ENCODE results near the gene HSD17B11.
"Not testable (repeated sequence)": the region's sequence is repeated elsewhere in the genome, so short reads cannot be mapped to it uniquely, and the experiment has no call there.

The HSD17B11 gene

GRCh38 chr4:87299898-87300297, 91.1 kb downstream of the HSD17B11 start:
- Histone ChIP-seq H3K4me1 (ENCODE audit: control insufficient read depth, insufficient read depth, low read depth, low read length) (no peaks in the 10 kb centered on the region), H3K9me3 (ENCODE audit: control insufficient read depth, low read length) (no peaks in the 10 kb centered on the region), H3K23ac (ENCODE audit: low read length in 2 of 2) (no peak overlapping the region), H2BK5ac (ENCODE audit: low read depth, low read length, poor library complexity, severe bottlenecking) (no peak overlapping the region), H4K8ac (ENCODE audit: low read length) (no peak overlapping the region), H3K18ac (ENCODE audit: low read depth in 1 of 2, low read length in 2 of 2) (no peak overlapping the region), H3K36me3 (ENCODE audit: control insufficient read depth in 1 of 2, insufficient read depth in 2 of 2, low read depth in 1 of 2, low read length in 2 of 2) (no peaks in the 10 kb centered on the region), H3K79me1 (replicated peaks; ENCODE audit: low read length, poor library complexity, severe bottlenecking) (no peaks in the 10 kb centered on the region), H2BK120ac (ENCODE audit: low read depth, low read length) (no peak overlapping the region), H4K91ac (ENCODE audit: low read length) (no peak overlapping the region), H3K4ac (ENCODE audit: low read depth in 1 of 2, low read length in 2 of 2) (no peak overlapping the region), H3K27ac (ENCODE audit: low read length, poor library complexity, severe bottlenecking) (no peak overlapping the region), H2AK5ac (ENCODE audit: low read length, severe bottlenecking) (no peak overlapping the region), H2BK12ac (ENCODE audit: low read length in 2 of 2) (no peak overlapping the region), H2BK15ac (ENCODE audit: low read depth, poor library complexity, severe bottlenecking) (no peak overlapping the region), H2AFZ (ENCODE audit: low read depth, low read length) (no peak overlapping the region), H3K27me3 (ENCODE audit: control insufficient read depth in 1 of 2, insufficient read depth in 1 of 2, low read length in 2 of 2) (no peaks in the 10 kb centered on the region), H3K9ac (ENCODE audit: low read length) (no peak overlapping the region), H3K4me2 (ENCODE audit: low read length, poor library complexity, severe bottlenecking) (no peak overlapping the region), H3K4me3 (ENCODE audit: insufficient read depth in 1 of 2, low read depth in 1 of 2, low read length in 2 of 2) (no peak overlapping the region), H3K14ac (ENCODE audit: low read length in 2 of 2) (no peak overlapping the region)
- 91% methylated on average over 3 of the region's 4 CpGs for WGBS
- DNase-seq: no peak

GRCh38 chr4:87298362-87298761, 92.6 kb downstream of the HSD17B11 start:
- no peak overlapping the region for H3K4ac ChIP-seq (ENCODE audit: low read depth in 1 of 2, low read length in 2 of 2)
- H3K4me2 ChIP-seq (ENCODE audit: low read length, poor library complexity, severe bottlenecking): no peak overlapping the region
- no peak overlapping the region for H2BK15ac ChIP-seq (ENCODE audit: low read depth, poor library complexity, severe bottlenecking)
- no peak overlapping the region for H2BK5ac ChIP-seq (ENCODE audit: low read depth, low read length, poor library complexity, severe bottlenecking)
- H3K36me3 ChIP-seq (ENCODE audit: control insufficient read depth in 1 of 2, insufficient read depth in 2 of 2, low read depth in 1 of 2, low read length in 2 of 2): no peaks in the 10 kb centered on the region
- H3K18ac ChIP-seq (ENCODE audit: low read depth in 1 of 2, low read length in 2 of 2): no peak overlapping the region
- H2AFZ ChIP-seq (ENCODE audit: low read depth, low read length): no peak overlapping the region
- no peak overlapping the region for H2BK120ac ChIP-seq (ENCODE audit: low read depth, low read length)
- H3K4me3 ChIP-seq (ENCODE audit: insufficient read depth in 1 of 2, low read depth in 1 of 2, low read length in 2 of 2): no peak overlapping the region
- H3K14ac ChIP-seq (ENCODE audit: low read length in 2 of 2): no peak overlapping the region
- DNase-seq: no peak
- no peak overlapping the region for H4K91ac ChIP-seq (ENCODE audit: low read length)
- no peak overlapping the region for H4K8ac ChIP-seq (ENCODE audit: low read length)
- peaks cover under 1% of the 10 kb centered on the region for H3K9me3 ChIP-seq (ENCODE audit: control insufficient read depth, low read length)
- H3K4me1 ChIP-seq (ENCODE audit: control insufficient read depth, insufficient read depth, low read depth, low read length): no peaks in the 10 kb centered on the region
- H3K79me1 ChIP-seq (replicated peaks; ENCODE audit: low read length, poor library complexity, severe bottlenecking): no peaks in the 10 kb centered on the region
- H3K9ac ChIP-seq (ENCODE audit: low read length): no peak overlapping the region
- H3K23ac ChIP-seq (ENCODE audit: low read length in 2 of 2): no peak overlapping the region
- 68% methylated on average over 2 of the region's 2 CpGs for WGBS
- no peak overlapping the region for H2BK12ac ChIP-seq (ENCODE audit: low read length in 2 of 2)
- H3K27ac ChIP-seq (ENCODE audit: low read length, poor library complexity, severe bottlenecking): no peak overlapping the region
- H3K27me3 ChIP-seq (ENCODE audit: control insufficient read depth in 1 of 2, insufficient read depth in 1 of 2, low read length in 2 of 2): no peaks in the 10 kb centered on the region
- no peak overlapping the region for H2AK5ac ChIP-seq (ENCODE audit: low read length, severe bottlenecking)

- H3K79me1 ChIP-seq (replicated peaks; ENCODE audit: low read length, poor library complexity, severe bottlenecking); H4K91ac ChIP-seq (ENCODE audit: low read length); H2AK5ac ChIP-seq (ENCODE audit: low read length, severe bottlenecking); H2BK12ac ChIP-seq (ENCODE audit: low read length in 2 of 2); H3K4me1 ChIP-seq (ENCODE audit: control insufficient read depth, insufficient read depth, low read depth, low read length); H3K9ac ChIP-seq (ENCODE audit: low read length); H3K18ac ChIP-seq (ENCODE audit: low read depth in 1 of 2, low read length in 2 of 2); H3K36me3 ChIP-seq (ENCODE audit: control insufficient read depth in 1 of 2, insufficient read depth in 2 of 2, low read depth in 1 of 2, low read length in 2 of 2); H2BK15ac ChIP-seq (ENCODE audit: low read depth, poor library complexity, severe bottlenecking); H3K27me3 ChIP-seq (ENCODE audit: control insufficient read depth in 1 of 2, insufficient read depth in 1 of 2, low read length in 2 of 2); H3K27ac ChIP-seq (ENCODE audit: low read length, poor library complexity, severe bottlenecking); H3K23ac ChIP-seq (ENCODE audit: low read length in 2 of 2); H3K4me3 ChIP-seq (ENCODE audit: insufficient read depth in 1 of 2, low read depth in 1 of 2, low read length in 2 of 2); H2BK120ac ChIP-seq (ENCODE audit: low read depth, low read length); H3K4ac ChIP-seq (ENCODE audit: low read depth in 1 of 2, low read length in 2 of 2); H2AFZ ChIP-seq (ENCODE audit: low read depth, low read length); H3K14ac ChIP-seq (ENCODE audit: low read length in 2 of 2); H4K8ac ChIP-seq (ENCODE audit: low read length); H2BK5ac ChIP-seq (ENCODE audit: low read depth, low read length, poor library complexity, severe bottlenecking); H3K4me2 ChIP-seq (ENCODE audit: low read length, poor library complexity, severe bottlenecking); DNase-seq: not testable (repeated sequence)
- 95% methylated on average over 10 of the region's 11 CpGs for WGBS
- H3K9me3 ChIP-seq (ENCODE audit: control insufficient read depth, low read length): peaks cover 11% of the 10 kb centered on the region
Measured at GRCh38 chr4:87294911-87295310, 96.1 kb downstream of the HSD17B11 start.

GRCh38 chr4:87293889-87294288, 97.1 kb downstream of the HSD17B11 start:
- not testable (repeated sequence) for H2BK5ac ChIP-seq (ENCODE audit: low read depth, low read length, poor library complexity, severe bottlenecking); H3K18ac ChIP-seq (ENCODE audit: low read depth in 1 of 2, low read length in 2 of 2); H2BK12ac ChIP-seq (ENCODE audit: low read length in 2 of 2); H3K4me1 ChIP-seq (ENCODE audit: control insufficient read depth, insufficient read depth, low read depth, low read length); H4K8ac ChIP-seq (ENCODE audit: low read length); H3K27ac ChIP-seq (ENCODE audit: low read length, poor library complexity, severe bottlenecking); H3K4me3 ChIP-seq (ENCODE audit: insufficient read depth in 1 of 2, low read depth in 1 of 2, low read length in 2 of 2); H3K14ac ChIP-seq (ENCODE audit: low read length in 2 of 2); H3K4ac ChIP-seq (ENCODE audit: low read depth in 1 of 2, low read length in 2 of 2); H3K23ac ChIP-seq (ENCODE audit: low read length in 2 of 2); H3K4me2 ChIP-seq (ENCODE audit: low read length, poor library complexity, severe bottlenecking); H3K27me3 ChIP-seq (ENCODE audit: control insufficient read depth in 1 of 2, insufficient read depth in 1 of 2, low read length in 2 of 2); H2AFZ ChIP-seq (ENCODE audit: low read depth, low read length); DNase-seq; H4K91ac ChIP-seq (ENCODE audit: low read length); H2AK5ac ChIP-seq (ENCODE audit: low read length, severe bottlenecking); H3K79me1 ChIP-seq (replicated peaks; ENCODE audit: low read length, poor library complexity, severe bottlenecking); H2BK120ac ChIP-seq (ENCODE audit: low read depth, low read length); H3K9ac ChIP-seq (ENCODE audit: low read length); H2BK15ac ChIP-seq (ENCODE audit: low read depth, poor library complexity, severe bottlenecking); H3K36me3 ChIP-seq (ENCODE audit: control insufficient read depth in 1 of 2, insufficient read depth in 2 of 2, low read depth in 1 of 2, low read length in 2 of 2)
- peaks cover 11% of the 10 kb centered on the region for H3K9me3 ChIP-seq (ENCODE audit: control insufficient read depth, low read length)
- 84% methylated on average over 6 of the region's 7 CpGs for WGBS
